NT2/D1 (cell line): Measurements from ENCODE around the gene PLAAT5.

Experiments
- DNase-seq: peaks from one replicate; pipeline ENCODE4 v3.0.0-alpha.2; 2011; ENCODE audit warnings: low read depth, low spot score
- H3K27me3 ChIP-seq: 2 replicates; pipeline ENCODE4 v1.6.0; 2011; ENCODE audit warnings: mild to moderate bottlenecking; ENCODE audit not compliant: insufficient read length, insufficient read depth
- H3K36me3 ChIP-seq: 2 replicates; pipeline ENCODE4 v1.6.1; 2011; ENCODE audit warnings: mild to moderate bottlenecking, low read length, mixed read lengths; ENCODE audit not compliant: insufficient read depth, insufficient read length
- H3K4me1 ChIP-seq: 2 replicates; pipeline ENCODE4 v1.5.1; 2011; ENCODE audit not compliant: insufficient read depth, insufficient read length
- H3K4me3 ChIP-seq: 2 replicates; pipeline ENCODE4 v1.5.1; 2011; ENCODE audit warnings: low read depth; ENCODE audit not compliant: insufficient read length
- H3K9ac ChIP-seq: 2 replicates; pipeline ENCODE4 v1.6.0; 2011; ENCODE audit warnings: low read depth; ENCODE audit not compliant: insufficient read length
- H3K9me3 ChIP-seq: 2 replicates; pipeline ENCODE4 v1.5.1; 2011; ENCODE audit warnings: mild to moderate bottlenecking, low read length; ENCODE audit not compliant: insufficient read depth
- SUZ12 ChIP-seq: IDR thresholded peaks from 2 replicates; pipeline ENCODE4 v1.6.1; 2011; ENCODE audit not compliant: insufficient read length, insufficient read depth; ENCODE audit errors: extremely low read depth
- YY1 ChIP-seq: IDR thresholded peaks from 2 replicates; pipeline ENCODE4 v1.6.1; 2011; ENCODE audit not compliant: insufficient read length, insufficient read depth
- ZNF274 ChIP-seq: IDR thresholded peaks from 2 replicates; pipeline ENCODE4 v1.6.1; 2011; ENCODE audit warnings: mild to moderate bottlenecking, low read depth, low read length

PLAAT5 gene

GRCh38 chr11:63417174-63417852 lies 73.7 kb downstream of the PLAAT5 start:
- Histone ChIP-seq H3K9me3 (peaks cover 14% of the 10 kb centered on the region; the same call in 1 of the 2 replicates), H3K4me3 (no peak overlapping the region), H3K9ac (no peak overlapping the region), H3K4me1 (no peaks in the 10 kb centered on the region), H3K36me3 (no peaks in the 10 kb centered on the region), H3K27me3 (no peaks in the 10 kb centered on the region)
- TF ChIP-seq SUZ12: no peak
- no peak for TF ChIP-seq YY1
- no peak for TF ChIP-seq ZNF274
- DNase-seq: no peak
